NCI-H748 treated with DMSO at 0.1 percent for 48 hours (cell line): ENCODE data around the gene GBP2.
"Not testable (repeated sequence)": the region's sequence is repeated elsewhere in the genome, so short reads cannot be mapped to it uniquely, and the experiment has no call there.

Experiments used
- DNase-seq: peaks from one replicate; lab custom pipeline; 2025; lab: John Stamatoyannopoulos, UW

GBP2 gene, protein sequence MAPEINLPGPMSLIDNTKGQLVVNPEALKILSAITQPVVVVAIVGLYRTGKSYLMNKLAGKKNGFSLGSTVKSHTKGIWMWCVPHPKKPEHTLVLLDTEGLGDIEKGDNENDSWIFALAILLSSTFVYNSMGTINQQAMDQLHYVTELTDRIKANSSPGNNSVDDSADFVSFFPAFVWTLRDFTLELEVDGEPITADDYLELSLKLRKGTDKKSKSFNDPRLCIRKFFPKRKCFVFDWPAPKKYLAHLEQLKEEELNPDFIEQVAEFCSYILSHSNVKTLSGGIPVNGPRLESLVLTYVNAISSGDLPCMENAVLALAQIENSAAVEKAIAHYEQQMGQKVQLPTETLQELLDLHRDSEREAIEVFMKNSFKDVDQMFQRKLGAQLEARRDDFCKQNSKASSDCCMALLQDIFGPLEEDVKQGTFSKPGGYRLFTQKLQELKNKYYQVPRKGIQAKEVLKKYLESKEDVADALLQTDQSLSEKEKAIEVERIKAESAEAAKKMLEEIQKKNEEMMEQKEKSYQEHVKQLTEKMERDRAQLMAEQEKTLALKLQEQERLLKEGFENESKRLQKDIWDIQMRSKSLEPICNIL

DNA sequence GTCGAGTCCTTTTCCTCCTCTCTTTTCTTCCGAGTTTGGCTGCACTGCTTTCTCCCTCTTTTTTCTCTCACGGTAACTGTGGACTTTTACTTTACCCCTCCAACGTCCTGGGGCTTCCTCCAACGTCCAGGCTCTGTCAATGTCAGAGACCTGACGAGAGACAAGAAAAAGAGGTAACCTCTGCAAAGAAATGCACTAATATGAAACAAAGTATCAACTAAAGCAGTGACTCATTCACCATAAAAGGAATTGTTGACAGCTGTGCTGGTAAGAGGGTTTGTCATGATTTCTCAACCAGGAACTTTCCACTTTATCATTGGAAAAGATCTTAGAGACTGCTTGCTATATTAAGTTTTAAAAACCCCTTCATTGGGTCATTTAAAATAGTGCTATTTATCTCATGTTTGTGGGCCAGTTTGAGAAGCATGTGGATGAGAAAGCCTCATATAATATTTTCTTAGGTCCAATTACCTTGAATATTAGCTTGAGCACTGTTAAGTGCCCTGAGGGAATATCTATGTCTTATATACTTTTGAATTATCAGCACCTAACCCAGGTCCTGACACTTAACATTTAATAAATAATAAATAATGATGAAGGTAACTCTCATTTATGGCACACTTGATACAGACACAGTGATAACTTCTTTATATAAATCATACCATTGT is at the start of gene GBP2:
GBP2 (minus strand) TSS at position 202 of the 668 bp plus-strand sequence. CDS start 4,148 bp downstream, outside the sequence.
- DNase-seq: no peak

DNA sequence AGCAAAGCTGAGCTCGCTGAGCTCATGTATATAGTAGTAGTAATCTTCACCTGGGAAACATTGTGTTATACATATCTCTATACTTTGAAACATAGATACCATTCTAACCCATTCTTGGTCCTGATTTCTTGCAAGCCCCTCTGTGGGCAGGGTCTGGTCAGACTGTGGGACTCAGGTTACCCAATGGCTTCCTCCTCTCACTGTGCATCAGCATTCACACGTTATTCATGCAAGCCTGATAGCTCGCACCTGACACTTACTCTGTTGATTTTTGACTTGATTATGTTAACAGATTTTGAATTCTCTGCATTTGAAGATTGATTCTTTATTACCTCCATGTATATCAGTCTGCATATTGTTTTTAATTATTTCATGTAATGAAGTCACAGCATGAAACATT is 48.6 kb upstream of the GBP2 start:
- DNase-seq: no peak

DNA sequence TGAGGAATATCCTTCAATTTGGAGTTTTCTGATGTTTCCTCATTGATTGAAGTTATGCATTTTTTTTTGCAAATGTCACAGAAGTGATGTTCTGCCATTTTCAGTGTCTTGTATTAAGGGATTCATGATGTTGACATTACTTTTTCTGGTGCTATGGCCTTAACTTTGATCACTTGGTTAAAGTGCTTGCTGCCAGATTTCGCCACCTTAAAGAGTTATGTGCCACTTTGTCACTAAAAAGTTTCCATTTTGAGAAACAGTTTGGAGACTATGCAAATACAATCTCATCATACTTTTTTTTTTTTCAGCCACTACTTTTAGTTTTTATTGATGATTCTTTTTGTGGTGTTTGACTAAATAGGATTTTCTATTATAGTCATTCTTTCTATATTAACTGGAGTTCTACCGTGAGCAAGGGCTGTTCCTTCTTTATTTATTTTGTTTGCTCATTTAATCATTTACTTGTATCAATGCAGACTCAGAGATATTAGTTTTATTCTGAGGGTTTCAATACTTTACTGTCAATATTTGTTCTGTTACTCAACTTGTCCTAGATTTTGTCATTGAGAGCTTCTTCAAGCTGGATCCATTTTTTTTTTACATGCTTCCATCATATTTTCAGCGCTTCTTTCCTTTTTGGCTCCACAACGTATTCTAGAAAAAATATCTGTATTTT is 46.7 kb upstream of the GBP2 start:
- no peak for DNase-seq

DNA sequence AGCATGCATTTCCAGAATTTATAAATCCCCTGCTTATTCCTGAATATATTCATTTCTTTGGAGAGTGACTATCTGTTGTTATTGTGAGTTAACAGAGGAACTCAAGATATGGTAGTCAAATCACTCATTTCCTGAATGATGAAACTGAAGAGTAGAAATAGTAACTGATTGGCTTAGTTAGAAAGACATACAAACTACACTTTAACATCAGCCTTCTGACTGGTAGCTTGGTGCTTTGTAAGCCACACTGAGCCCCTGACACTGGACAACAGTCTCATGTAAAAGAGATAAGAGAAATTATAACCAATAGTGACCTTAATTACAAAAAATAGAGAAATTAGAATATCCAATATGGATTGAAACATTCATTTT is 45.1 kb upstream of the GBP2 start:
- no peak for DNase-seq

DNA sequence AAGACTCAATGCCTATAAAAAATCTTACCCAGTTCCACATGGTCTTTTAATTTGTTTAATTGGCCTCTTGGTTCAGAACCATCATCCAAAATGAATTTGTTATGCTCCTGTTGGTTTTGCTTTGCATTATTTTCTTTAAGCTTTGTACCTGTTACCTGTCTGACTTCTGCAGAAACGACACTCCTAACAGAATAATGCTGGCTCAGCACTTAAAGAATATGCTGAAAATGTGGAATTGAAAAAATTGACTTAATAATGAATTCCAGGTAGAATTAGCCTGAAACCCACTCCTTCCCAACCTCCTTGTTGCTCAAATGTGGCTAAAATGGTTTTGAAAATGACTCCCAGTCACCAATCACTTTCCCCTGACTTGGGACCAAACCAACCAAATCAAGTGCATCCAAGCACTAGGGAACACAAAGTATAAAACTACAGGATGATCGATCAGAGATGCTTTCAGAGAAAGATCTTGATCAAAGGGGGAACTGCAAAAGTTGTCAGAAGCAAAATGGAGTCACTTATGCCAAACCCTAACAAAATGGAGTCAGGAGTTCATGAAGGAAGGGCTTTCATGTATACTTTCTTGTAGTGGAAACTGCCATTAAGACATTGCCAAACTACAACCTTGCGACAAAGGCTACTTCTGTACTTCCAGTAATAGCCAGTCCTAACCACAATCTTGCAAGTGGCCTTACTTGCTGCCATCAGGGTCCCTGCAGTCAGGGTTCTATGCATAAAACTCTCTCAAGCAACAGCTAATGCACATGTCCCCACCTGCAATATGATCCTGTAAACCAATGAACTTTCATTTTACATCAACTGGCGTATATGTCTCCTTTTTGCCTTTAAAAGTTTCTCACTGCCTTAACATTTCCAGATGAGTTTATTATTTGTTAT is 44.5 kb upstream of the GBP2 start:
- no peak for DNase-seq

DNA sequence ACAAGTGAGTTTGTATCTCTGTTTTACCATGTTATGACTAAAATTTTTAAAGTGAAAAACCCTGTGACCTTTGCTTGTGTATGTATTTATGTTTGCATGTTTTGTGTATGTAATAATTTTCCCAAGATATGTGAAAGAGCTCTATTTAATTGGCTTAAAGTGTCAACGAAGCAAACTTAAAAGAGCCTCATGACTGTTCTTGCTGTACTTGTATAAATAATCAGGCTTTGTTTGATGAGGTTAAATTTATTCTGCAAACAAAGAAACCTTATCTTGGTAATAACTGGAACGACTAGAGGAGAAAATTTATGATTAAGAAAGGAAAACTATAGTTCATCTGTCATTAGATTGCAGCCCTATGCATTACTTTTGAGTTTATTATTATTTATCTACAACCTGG is 43.3 kb upstream of the GBP2 start:
- DNase-seq: no peak

DNA sequence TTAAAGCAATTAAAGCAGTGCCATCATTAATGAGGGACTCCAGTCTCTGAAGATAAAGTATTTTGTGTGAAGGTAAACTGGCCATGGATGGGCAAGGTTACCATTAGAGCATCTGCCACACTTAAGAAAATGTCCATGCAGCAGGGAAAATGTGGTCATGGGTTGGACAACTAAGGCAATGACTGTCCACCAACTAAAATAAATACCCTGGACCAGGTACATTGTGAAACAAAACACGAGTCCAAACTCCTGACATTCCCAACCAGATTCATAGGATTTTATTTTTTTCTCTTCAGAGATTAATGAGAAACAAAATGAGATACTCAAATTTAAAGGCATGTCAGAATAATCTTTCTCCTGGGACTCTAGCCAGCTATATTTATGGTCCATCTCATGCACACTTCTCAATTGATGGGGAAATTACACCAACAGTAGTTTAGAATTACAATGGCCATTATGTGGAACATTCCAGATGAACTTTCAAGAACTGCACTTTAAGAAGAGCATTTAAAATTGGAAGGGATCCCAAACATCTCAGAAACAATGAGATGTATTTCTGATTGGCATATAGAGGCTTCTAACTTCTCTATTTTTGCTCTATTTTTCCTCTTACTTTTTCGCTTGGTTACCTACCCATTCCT is 41.8 kb upstream of the GBP2 start:
- no peak for DNase-seq

DNA sequence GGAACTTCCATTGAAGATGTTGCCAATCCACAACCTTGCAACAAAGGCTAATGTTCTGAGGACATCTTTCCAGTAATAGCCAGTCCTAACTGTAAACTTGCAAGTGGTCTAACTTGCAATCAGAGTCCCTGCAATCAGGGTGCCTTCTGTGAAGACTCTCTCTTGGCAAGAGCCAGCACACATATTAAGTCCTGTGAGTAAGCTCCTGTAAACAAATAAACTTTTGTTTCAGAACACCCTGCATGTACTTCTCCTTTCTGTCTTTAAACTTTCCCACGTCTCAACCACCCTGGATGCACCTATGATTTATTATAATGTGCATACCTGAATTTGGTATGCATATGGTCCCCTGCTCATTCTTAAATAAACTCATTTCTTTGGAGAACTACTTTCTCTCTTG is 40.8 kb upstream of the GBP2 start:
- DNase-seq: no peak

DNA sequence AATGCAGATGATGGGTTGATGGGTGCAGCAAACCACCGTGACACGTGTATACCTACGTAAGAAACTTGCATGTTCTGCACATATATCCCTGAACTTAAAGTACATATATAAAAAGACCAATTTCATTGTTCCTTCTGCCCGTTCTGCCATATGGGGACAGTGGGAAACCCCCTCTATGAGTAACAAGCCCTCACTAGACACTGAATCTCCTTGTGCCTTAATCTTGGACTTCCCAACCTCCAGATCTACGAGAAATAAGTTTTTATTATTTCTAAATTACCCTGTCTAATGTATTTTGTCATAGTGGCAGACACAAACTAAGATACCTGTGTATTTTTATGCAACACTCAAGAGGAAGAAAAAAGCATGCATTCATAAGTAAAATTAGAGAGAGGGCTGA is 39.9 kb upstream of the GBP2 start:
- no peak for DNase-seq

DNA sequence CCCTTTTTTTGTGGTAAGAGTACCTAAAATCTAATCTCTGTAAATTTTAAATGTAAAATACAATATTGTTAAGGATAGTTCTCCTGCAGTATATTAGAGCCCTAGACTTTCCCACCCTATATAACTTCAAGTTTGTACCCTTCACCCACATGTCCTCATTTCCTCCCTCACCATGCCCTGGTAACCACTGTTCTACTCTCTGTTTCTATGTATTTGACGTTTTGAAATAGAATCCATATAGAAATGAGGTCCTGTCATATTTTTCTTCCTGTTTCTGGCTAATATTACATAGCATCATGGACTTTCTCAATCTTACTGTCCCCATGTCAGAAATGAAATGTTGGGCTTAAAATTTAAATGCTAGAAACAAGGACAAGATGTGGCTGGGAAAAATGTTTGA is 25.1 kb upstream of the GBP2 start:
- no peak for DNase-seq

DNA sequence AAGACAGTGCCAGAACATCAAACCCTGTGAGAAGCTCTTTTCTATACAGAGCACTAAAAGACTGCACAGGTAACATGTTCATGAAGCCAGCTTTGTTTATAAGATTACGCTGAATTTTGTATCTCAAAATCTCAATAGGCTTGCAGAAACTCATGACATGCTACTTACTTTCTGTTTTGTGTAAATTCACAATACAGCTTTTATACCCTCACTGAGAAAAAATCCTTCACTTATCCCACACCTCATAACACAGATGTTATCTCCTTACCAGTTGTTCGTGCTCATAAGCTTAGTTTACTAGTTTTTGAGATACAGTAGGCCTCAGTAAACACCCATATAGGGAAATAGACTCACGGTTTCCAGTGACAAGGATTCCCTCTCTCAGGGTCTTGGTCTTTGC is 24.1 kb upstream of the GBP2 start:
- DNase-seq: no peak

DNA sequence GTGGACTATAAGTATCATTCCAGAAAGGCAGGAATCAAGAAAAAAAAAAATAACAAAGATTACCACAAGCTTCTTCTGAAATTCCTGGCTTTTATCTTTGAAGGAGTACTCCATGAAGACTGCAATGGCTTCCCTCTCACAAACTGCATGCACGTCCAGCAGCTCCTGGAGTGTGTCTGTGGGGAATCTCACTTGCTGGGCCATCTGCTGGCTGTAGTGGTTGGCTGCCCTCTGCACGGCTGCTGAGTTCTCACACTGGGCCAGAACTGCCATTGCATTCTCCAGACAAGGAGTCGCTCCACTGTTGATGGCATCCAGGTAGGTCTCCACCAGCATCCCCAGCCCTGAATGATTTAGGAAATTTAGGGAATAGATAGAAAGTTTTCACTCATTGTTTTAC is 23.3 kb upstream of the GBP2 start:
- no peak for DNase-seq

DNA sequence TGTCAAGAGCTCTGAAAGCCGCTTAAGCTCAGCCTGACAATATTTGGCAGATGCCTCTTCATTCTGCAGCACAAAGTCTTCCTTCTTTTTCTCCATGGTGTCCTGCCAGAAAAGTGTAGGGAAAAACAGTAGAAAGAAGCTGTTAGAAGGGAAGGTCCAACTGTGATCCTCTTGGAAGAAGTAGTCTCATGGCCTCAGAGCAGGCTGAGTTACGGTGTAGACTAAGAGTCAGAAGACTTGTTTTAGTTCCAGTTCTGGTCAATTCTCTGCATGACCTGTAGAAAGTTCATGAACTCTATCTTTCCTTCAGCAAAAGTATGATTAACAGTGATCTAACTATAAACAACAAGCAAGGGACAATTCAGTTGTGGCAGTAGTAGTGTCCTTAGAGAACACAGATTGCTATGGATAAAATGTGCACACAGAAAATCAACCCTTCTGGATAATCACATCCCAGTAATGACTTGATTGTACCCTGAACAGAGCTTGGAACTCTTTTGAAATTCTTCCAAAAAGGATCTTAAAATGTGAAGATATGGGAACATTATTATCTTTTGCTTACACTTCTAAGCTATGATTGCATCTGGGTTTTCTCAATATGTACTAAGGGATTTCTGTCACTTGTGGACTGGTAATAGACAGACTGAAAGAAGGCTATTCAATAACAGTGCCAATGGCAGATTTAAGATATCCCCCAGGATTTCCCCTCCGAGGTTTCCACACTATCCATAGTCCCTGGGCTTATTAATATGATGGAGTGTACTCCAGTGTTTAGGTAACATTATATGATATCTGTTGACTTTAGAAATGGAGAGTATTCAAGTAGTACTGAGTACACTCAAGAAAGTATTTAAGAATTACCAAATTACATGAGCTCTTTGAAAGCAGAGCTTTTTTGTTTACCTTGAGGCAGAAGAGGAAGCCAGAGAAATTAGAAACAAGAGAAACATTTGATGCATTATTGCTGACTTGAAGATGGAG is 22.1 kb upstream of the GBP2 start:
- no peak for DNase-seq

DNA sequence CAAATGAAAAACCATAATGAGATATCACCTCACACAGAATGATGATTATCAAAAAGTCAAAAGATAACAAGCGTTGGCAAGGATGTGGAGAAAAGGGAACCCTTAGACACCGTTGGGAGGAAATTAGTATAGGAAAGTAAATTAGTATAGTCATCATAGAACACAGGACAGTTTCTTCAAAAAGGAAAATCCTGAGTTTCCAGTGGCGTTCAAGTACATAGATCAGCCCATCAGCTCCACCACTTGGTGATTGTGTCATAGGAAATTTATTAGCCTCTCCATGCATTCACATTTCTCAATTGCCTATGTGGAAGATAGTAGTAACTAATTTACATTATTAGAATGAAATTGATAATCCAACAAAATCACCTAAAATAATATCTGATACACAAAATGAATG is 20.8 kb upstream of the GBP2 start:
- no peak for DNase-seq

DNA sequence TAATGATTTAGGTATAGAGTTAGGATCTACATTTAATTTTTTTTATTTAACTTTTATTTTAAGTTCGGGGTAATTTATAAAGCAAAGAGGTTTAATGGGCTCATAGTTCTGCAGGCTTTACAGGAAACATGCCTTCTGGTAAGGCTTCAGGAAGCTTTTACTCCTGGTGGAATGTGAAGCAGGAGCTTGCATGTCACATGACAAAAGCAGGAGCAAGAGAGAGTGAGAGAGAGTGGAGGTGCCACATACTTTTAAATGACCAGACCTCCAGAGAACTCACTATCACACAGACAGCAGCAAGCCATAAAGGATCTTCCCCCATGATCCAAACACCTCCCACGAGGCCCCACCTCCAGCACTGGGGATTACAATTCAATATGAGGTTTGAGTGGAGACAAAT is 17.6 kb upstream of the GBP2 start:
- DNase-seq: no peak

DNA sequence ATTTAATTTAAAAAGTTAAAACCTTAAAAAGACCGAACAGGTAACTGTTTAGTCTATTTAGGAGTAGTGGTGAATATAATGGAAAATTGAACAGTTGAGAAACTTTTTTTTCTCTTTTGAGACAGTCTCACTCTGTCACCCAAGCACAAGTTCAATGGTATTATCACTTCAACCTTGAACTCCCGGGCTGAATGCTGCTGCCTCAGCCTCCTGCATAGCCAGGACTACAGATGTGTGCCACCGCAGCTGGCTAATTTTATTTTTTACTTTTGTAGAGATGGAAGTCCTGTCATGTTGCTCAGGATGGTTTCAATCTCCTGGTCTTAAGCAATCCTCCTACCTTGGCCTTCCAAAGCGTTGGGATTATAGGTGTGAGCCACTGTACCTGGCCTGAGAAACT is 16.2 kb upstream of the GBP2 start:
- no peak for DNase-seq

DNA sequence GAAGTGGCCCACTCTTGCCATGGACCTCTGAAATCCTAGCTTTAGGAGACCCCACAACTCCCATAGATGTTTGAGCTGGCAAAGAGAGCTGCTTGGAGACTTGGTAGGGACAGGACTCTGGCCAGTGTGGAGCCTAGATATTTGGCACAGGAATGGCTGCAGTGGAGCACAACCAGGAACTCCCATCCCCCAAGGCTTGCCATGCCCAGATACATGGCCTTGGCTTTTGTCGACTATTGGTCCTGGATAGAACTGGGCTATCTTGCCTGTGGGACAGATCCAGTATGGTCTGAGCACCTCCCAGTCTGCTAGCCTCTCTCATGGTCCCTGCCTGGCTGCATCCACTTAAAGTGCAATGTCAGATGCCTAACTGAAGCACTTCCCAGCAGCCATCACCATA is 7.8 kb upstream of the GBP2 start:
- DNase-seq: no peak

DNA sequence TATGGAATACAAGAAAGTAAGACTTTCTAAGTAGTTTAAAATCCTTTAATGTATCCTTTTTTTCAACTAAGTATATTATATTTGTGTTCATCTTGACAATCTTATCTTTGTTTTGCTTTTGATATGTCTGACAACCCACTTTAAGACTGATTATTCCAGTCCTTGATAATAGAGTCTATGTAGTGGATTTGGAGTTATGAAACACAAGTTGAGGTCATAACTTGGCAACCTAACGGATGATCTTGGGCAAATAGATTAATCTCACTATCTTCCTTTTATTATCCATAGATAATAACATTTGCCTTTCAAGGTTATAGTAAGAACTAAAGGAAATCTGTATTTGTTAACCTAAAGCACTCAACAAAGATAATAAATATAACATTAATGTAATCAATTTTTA is 4.8 kb upstream of the GBP2 start:
- DNase-seq: no peak

DNA sequence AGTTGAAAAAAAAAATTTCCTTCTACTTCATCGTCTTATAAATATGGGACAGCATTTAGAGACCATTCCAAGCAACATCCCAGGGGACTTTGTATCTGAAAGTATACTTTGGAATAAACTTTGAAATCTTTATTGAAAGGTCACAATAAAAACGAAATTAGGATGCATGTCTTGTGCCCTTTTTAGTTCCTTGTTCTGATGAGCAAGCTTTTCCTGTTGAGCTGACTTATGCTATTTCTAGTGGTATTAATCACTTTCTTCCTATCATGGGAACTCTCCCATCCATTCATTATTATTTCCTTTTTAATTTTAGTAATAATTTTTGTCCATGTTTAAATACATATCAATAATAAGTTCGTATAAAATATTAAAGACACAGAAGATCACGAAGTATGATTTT is 4.0 kb upstream of the GBP2 start:
- no peak for DNase-seq

DNA sequence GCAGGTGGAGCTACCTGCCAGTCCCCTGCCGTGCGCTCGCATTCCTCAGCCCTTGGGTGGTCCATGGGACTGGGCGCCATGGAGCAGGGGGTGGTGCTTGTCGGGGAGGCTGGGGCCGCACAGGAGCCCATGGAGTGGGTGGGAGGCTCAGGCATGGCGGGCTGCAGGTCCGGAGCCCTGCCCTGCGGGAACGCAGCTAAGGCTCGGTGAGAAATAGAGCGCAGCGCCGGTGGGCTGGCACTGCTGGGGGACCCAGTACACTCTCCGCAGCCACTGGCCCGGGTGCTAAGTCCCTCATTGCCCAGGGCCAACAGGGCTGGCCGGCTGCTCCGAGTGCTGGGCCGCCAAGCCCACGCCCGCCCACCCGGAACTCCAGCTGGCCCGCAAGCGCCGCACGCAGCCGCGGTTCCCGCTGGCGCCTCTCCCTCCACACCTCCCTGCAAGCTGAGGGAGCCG is 2.1 kb upstream of the GBP2 start:
- not testable (repeated sequence) for DNase-seq
